ENCODE results near the gene NOXO1. TPM values are rescaled to one million over a fixed set of nuclear protein-coding genes. Genes with fewer than 3 reads are reported as not detected.
A peak's percentile ranks its signal among the peaks of the same experiment; 100 is the strongest.

The NOXO1 gene
- total and polyA plus RNA-seq, 9 of the 15 experiments (the other 6 are each of a cell fraction or from before 2014, with no cell fraction given): not detected

GRCh38 chr16:1929578-1930337 is 51.5 kb downstream of the NOXO1 start (continued):
- TF ChIP-seq AFF4 (CRISPR knock-in tag; IDR thresholded peaks at IDR 0.05) (no peak), E2F5 (CRISPR knock-in tag; IDR thresholded peaks at IDR 0.05) (peak; percentile 59; the same call in 1 of the 2 replicates), CXXC5 (CRISPR knock-in tag; IDR thresholded peaks at IDR 0.05) (peak; percentile 85), MITF (IDR thresholded peaks at IDR 0.05) (0 out of 2 replicates have a peak, but pooled peaks have one; percentile 15), ATF3 (IDR thresholded peaks at IDR 0.05) (no peak), ATF3 (CRISPR knock-in tag; conservative IDR thresholded peaks at IDR 0.05) (0 out of 2 replicates have a peak, but pooled peaks have one; percentile 32), KDM5B (IDR thresholded peaks at IDR 0.05; ENCODE audit: insufficient replicate concordance, low read depth, low read length) (peak; percentile 71), ZKSCAN1 (IDR thresholded peaks at IDR 0.05; ENCODE audit: low read depth, low read length) (peak; percentile 56; the same call in 1 of the 2 replicates), CTCFL (IDR thresholded peaks at IDR 0.05; ENCODE audit: borderline replicate concordance, insufficient read depth, low read depth, low read length, poor library complexity, severe bottlenecking) (peak; percentile 58), KLF1 (tag; IDR thresholded peaks at IDR 0.05) (peak; percentile 37; the same call in 1 of the 2 replicates), U2AF1 (optimal IDR thresholded peaks at IDR 0.05; ENCODE audit: low read depth, low read length) (no peak), EP400 (IDR thresholded peaks at IDR 0.05) (peak; percentile 35; the same call in 1 of the 2 replicates), TAF7 (tag; IDR thresholded peaks at IDR 0.05) (no peak)

All from K562 (cell line).